HFFc6 (cell line): ENCODE data around the gene ST6GALNAC6. TPM values are rescaled to one million over a fixed set of nuclear protein-coding genes. Genes with fewer than 3 reads are reported as not detected.
"Not testable (repeated sequence)": the region's sequence is repeated elsewhere in the genome, so short reads cannot be mapped to it uniquely, and the experiment has no call there.

Experiments used
- DNase-seq: peaks from one replicate; pipeline ENCODE4 v3.0.0-alpha.2; 2018
- H3K27ac Mint-ChIP-seq: 2 replicates; pipeline ENCODE4 v1.8.0; 2020; ENCODE audit warnings: mild to moderate bottlenecking, mixed read lengths
- H3K27me3 Mint-ChIP-seq: 2 replicates; pipeline ENCODE4 v1.8.0; 2021; ENCODE audit warnings: mild to moderate bottlenecking, moderate library complexity, mixed read lengths; ENCODE audit not compliant: insufficient read depth
- H3K36me3 Mint-ChIP-seq: 2 replicates; pipeline ENCODE4 v1.8.0; 2021; ENCODE audit warnings: low read depth, mixed read lengths
- H3K4me1 Mint-ChIP-seq: 2 replicates; pipeline ENCODE4 v1.8.0; 2020; ENCODE audit warnings: low read depth, mixed read lengths
- H3K4me3 Mint-ChIP-seq: 2 replicates; pipeline ENCODE4 v1.8.0; 2020; ENCODE audit warnings: mild to moderate bottlenecking, moderate library complexity, mixed read lengths
- H3K9me3 Mint-ChIP-seq: 2 replicates; pipeline ENCODE4 v1.8.0; 2020; ENCODE audit warnings: mild to moderate bottlenecking, mixed read lengths
- CTCF ChIP-seq: fragments of 200-600 bp; sonication (generic); IDR thresholded peaks from 2 replicates; pipeline ENCODE4 v1.5.0; 2021; ENCODE audit warnings: antibody characterized with exemption, mild to moderate bottlenecking
- total RNA-seq, 6 experiments: library from RNA; stranded (reverse); fragmentation: NEBNext Ultra II Directional; extraction: Animal tissue kit (Norgen Biotek cat#: 25700); gene quantifications; 2 replicates in 1 of 6; 3 replicates in 5 of 6; pipeline ENCODE4 v1.2.3, GENCODE V29; 2021

ST6GALNAC6 gene
- total RNA-seq, 6 experiments from 2014 or later: 29.3 to 40.6 (median 34.2) TPM

DNA sequence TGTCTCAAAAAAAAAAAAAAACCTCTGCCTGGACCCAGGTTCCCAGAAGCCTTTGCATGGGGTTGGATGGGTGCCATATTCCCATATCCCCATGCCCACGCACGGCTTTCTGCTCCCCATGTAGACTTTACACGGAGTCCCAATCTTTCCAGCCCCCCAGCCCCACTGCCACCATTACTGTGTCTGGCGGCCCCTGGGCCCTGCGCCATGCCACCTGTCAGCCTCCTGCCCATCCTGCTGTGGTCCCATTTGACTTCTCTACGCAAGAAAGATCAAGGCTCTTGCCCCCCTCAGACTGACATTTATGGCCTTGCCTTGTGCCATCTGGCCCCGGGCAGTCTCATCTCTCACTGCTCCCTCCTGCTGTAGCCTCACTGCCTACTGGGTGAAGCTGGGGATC, 15.4 kb downstream of the ST6GALNAC6 start:
- H3K4me3 Mint-ChIP-seq: no peak overlapping the region
- peaks cover 8% of the 10 kb centered on the region; the same call in 1 of the 2 replicates for H3K4me1 Mint-ChIP-seq

GRCh38 chr9:127881715-127882114, 17.7 kb downstream of the ST6GALNAC6 start:
- not testable (repeated sequence) for H3K9me3 Mint-ChIP-seq, H3K36me3 Mint-ChIP-seq, H3K27me3 Mint-ChIP-seq, DNase-seq, H3K4me3 Mint-ChIP-seq, H3K27ac Mint-ChIP-seq
- peaks cover 16% of the 10 kb centered on the region for H3K4me1 Mint-ChIP-seq

More for the DNA sequence above, 15.4 kb downstream of the ST6GALNAC6 start:
- Mint-ChIP-seq H3K36me3 (peaks cover 6% of the 10 kb centered on the region; the same call in 1 of the 2 replicates), H3K27me3 (no peaks in the 10 kb centered on the region), H3K9me3 (no peaks in the 10 kb centered on the region), H3K27ac (peak overlapping the region; percentile 16; the same call in 1 of the 2 replicates)
- no peak for DNase-seq
- no peak for TF ChIP-seq CTCF

GRCh38 chr9:127880143-127880542, 19.3 kb downstream of the ST6GALNAC6 start:
- 0 out of 2 replicates have a peak, but pooled peaks cover 2% of the 10 kb centered on the region for H3K27me3 Mint-ChIP-seq
- no peak overlapping the region for H3K4me3 Mint-ChIP-seq
- no peak overlapping the region for H3K27ac Mint-ChIP-seq
- DNase-seq: no peak
- H3K36me3 Mint-ChIP-seq: no peaks in the 10 kb centered on the region
- TF ChIP-seq CTCF: no peak
- H3K4me1 Mint-ChIP-seq: peaks cover 26% of the 10 kb centered on the region
- no peaks in the 10 kb centered on the region for H3K9me3 Mint-ChIP-seq

DNA sequence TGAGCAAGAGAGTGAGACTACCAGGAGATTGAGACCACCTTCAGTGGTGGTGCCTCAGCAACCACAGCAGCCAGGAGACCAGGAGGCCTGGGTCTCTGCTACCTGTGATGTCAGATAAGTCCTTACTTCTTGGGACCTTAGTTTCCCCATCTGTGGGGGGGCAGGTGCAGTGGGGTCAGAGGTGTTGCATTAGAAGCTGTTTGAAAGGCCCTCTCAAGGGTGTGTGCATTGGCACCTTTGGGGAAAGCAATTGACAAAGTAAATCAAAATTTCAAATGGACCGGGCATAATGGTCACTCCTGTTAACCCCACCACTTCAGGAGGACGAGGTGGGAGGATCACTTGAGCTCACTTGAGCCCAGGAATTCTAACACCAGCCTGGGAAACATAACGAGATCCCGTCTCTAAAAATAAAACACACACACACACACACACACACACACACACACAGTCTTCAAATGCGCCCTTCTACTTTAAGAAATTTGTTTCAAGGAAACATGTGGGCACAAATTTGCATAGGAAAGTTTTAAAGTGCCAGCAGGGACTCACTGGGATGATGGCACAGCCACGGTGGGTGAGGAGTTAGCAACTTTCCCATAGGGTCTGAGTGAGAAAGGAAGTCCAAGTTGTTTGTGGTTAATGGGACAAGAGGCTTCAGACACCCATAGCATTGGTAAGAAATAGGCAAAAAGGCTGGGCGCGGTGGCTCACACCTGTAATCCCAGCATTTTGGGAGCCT, 20.6 kb downstream of the ST6GALNAC6 start:
- Mint-ChIP-seq H3K9me3 (no peaks in the 10 kb centered on the region), H3K36me3 (no peaks in the 10 kb centered on the region), H3K27ac (peak overlapping the region; percentile 29; the same call in 1 of the 2 replicates), H3K27me3 (0 out of 2 replicates have a peak, but pooled peaks cover 2% of the 10 kb centered on the region), H3K4me3 (no peak overlapping the region), H3K4me1 (peaks cover 20% of the 10 kb centered on the region)
- TF ChIP-seq CTCF: no peak
- no peak for DNase-seq

GRCh38 chr9:127878001-127878651, 21.3 kb downstream of the ST6GALNAC6 start:
- no peak for DNase-seq
- Mint-ChIP-seq H3K27ac (peak overlapping the region; percentile 55), H3K9me3 (no peaks in the 10 kb centered on the region), H3K36me3 (no peaks in the 10 kb centered on the region), H3K4me3 (peak overlapping the region; percentile 94), H3K4me1 (peaks cover 20% of the 10 kb centered on the region), H3K27me3 (0 out of 2 replicates have a peak, but pooled peaks cover 2% of the 10 kb centered on the region)
- no peak for TF ChIP-seq CTCF

- peak; percentile 57 for DNase-seq
- H3K27me3 Mint-ChIP-seq: peaks cover 2% of the 10 kb centered on the region; the same call in 1 of the 2 replicates
- H3K36me3 Mint-ChIP-seq: no peaks in the 10 kb centered on the region
- H3K9me3 Mint-ChIP-seq: no peaks in the 10 kb centered on the region
- peaks cover 20% of the 10 kb centered on the region for H3K4me1 Mint-ChIP-seq
- peak within 1 kb of the TSS; percentile 89 for H3K27ac Mint-ChIP-seq
- H3K4me3 Mint-ChIP-seq: peak within 1 kb of the TSS; percentile 94
- no peak for TF ChIP-seq CTCF
Observed at GRCh38 chr9:127877566-127877998, 21.8 kb downstream of the ST6GALNAC6 start, which contains the start of gene AK1. AK1 (minus strand) TSS chr9:127877675; CDS start chr9:127874617, 3,058 bp downstream.
